Ishikawa (cell line): ENCODE data around the gene MEGF11.

Source experiments
- CEBPB ChIP-seq: IDR thresholded peaks from 2 replicates; pipeline ENCODE4 v1.6.1; 2012
- CREB1 ChIP-seq: IDR thresholded peaks from 2 replicates; pipeline ENCODE4 v1.6.1; 2012; ENCODE audit warnings: low read depth
- EGR1 ChIP-seq: IDR thresholded peaks from 2 replicates; pipeline ENCODE4 v1.6.1; 2012
- EP300 ChIP-seq: IDR thresholded peaks from 2 replicates; pipeline ENCODE4 v1.6.1; 2012; ENCODE audit warnings: borderline replicate concordance
- MAX ChIP-seq: IDR thresholded peaks from 2 replicates; pipeline ENCODE4 v1.6.1; 2012
- YY1 ChIP-seq: IDR thresholded peaks from 2 replicates; pipeline ENCODE4 v1.6.1; 2012; ENCODE audit warnings: low read depth
- ZBTB7A ChIP-seq: IDR thresholded peaks from 2 replicates; pipeline ENCODE4 v1.6.1; 2012; ENCODE audit warnings: low read depth

- TF ChIP-seq MAX: no peak
- no peak for TF ChIP-seq ZBTB7A
- no peak for TF ChIP-seq EGR1
- no peak for TF ChIP-seq CREB1
- TF ChIP-seq EP300: no peak
- TF ChIP-seq YY1: no peak
- no peak for TF ChIP-seq CEBPB
Observed at GRCh38 chr15:66278671-66279070, 25.1 kb upstream of the MEGF11 start.
